Measurements from ENCODE around the gene MYO18A.

Gene MYO18A

DNA sequence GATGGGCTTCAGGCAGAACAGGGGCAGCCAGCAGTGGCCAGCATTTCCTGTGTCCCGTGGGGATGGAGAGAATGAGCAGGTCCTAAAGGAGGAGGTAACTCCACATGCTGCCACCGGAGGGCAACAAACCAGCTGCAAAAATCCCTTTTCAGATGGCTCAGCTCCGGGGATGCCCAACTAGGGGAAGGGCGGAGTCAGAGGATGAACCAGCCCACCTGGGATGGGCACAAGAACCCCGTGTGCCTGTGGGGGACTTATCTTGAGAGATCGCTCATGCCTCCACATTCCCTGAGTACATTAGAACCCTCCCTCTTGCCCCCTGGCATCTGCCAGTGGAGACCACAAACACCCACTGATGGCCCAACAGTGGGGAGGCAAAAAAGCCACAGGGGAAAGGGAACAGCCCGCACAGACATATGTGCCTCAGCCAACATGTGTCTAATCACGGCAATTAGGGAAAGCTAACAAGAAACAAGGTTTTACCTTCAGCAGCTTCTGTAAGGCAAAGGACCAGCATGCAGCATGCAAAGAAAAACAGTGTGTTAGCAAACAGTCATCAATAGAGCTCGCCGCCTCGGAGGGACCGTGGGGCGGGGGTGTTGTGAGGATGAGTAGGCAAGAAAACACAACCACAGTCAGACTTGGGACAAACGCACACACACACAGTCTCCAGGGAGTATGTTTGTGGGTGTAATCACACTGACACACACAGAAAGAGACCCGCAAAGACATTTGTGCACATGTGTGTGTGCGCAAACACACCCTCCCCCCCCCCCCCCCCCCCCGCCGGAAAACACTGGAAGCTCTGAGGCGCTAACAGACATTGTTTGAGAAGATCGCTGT, 64.0 kb downstream of the MYO18A start:
- no peak overlapping the region for H3K4me2 ChIP-seq (ENCODE audit: low read length)
- no peak overlapping the region for H3K4me3 ChIP-seq (ENCODE audit: low read length)
- H3K36me3 ChIP-seq (ENCODE audit: insufficient read depth, low read length): peaks cover 21% of the 10 kb centered on the region
- H3K9me3 ChIP-seq (replicated peaks; ENCODE audit: low read length): no peaks in the 10 kb centered on the region
- no peaks in the 10 kb centered on the region for H3K27me3 ChIP-seq (ENCODE audit: control insufficient read depth, insufficient read depth, low read length)
- no peak overlapping the region for H3K9ac ChIP-seq (ENCODE audit: low read depth, low read length)
- H3K4me1 ChIP-seq (ENCODE audit: control insufficient read depth, insufficient read depth, low read length): peaks cover 22% of the 10 kb centered on the region

DNA sequence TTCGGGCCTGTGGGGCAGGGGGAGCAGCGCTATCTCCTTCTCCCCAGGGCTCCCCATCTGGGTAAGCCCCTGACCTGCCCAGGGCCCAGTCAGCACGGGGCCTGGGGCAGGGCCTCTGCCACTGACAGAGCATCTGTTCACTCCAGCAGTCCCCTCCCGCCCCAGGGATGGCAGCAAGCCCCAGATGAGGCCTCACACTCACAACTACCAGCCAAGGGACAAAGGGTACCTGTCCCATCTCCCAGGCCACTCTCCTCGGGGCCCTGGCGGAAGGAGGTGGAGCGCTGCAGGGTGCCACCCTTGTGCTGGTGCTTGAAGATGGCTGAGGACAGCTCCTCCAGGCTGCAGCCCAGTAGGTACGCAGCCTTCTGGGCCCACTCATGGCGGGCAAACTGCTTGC, 64.8 kb downstream of the MYO18A start:
- Histone ChIP-seq H3K4me2 (ENCODE audit: low read length) (no peak overlapping the region), H3K9ac (ENCODE audit: low read depth, low read length) (no peak overlapping the region), H3K4me3 (ENCODE audit: low read length) (no peak overlapping the region), H3K4me1 (ENCODE audit: control insufficient read depth, insufficient read depth, low read length) (peaks cover 22% of the 10 kb centered on the region), H3K27me3 (ENCODE audit: control insufficient read depth, insufficient read depth, low read length) (no peaks in the 10 kb centered on the region), H3K9me3 (replicated peaks; ENCODE audit: low read length) (no peaks in the 10 kb centered on the region), H3K36me3 (ENCODE audit: insufficient read depth, low read length) (peaks cover 24% of the 10 kb centered on the region)

DNA sequence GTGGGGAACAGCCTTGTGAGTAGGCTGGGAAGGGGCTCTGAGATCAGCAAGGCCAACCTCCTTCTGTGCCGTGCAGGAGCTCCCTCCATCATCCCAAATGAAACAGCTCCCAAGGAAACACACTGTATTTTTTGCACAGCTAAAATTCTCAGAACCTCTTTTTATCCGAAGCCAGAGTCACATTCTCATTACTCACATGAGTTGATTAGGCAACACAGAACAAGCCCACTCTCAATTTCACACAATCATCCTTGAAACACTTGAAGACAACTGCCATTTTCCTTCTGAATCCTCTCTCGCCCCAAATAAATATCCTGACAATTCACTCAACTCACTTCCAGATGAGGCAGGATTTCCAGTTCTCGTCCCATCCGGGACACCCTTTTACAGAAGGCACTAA, 66.1 kb downstream of the MYO18A start:
- Histone ChIP-seq H3K9me3 (replicated peaks; ENCODE audit: low read length) (no peaks in the 10 kb centered on the region), H3K9ac (ENCODE audit: low read depth, low read length) (no peak overlapping the region), H3K27me3 (ENCODE audit: control insufficient read depth, insufficient read depth, low read length) (no peaks in the 10 kb centered on the region), H3K4me2 (ENCODE audit: low read length) (no peak overlapping the region), H3K36me3 (ENCODE audit: insufficient read depth, low read length) (peaks cover 23% of the 10 kb centered on the region), H3K4me3 (ENCODE audit: low read length) (no peak overlapping the region), H3K4me1 (ENCODE audit: control insufficient read depth, insufficient read depth, low read length) (peaks cover 22% of the 10 kb centered on the region)

DNA sequence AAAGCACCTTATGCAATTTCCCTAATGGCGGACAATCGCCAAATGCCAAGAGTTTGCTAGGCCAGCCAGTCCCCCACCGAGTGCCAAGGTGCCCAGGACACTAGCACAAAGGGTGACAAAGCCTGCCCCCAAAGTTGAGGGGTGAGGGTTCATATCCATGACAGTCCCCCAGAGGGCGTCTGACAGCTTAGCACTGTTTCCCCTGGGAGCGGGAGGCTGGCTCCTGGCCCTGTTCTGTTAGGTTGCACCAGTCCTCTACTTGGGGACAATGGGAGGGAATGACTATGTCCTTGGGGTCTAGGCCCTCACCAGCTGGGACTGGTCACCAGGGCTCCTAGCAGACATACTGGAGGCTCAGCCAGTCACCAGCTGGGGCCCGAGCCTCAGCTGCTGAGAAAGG, 66.9 kb downstream of the MYO18A start:
- Histone ChIP-seq H3K4me3 (ENCODE audit: low read length) (no peak overlapping the region), H3K36me3 (ENCODE audit: insufficient read depth, low read length) (peaks cover 24% of the 10 kb centered on the region), H3K4me2 (ENCODE audit: low read length) (no peak overlapping the region), H3K9me3 (replicated peaks; ENCODE audit: low read length) (no peaks in the 10 kb centered on the region), H3K9ac (ENCODE audit: low read depth, low read length) (no peak overlapping the region), H3K27me3 (ENCODE audit: control insufficient read depth, insufficient read depth, low read length) (no peaks in the 10 kb centered on the region), H3K4me1 (ENCODE audit: control insufficient read depth, insufficient read depth, low read length) (peaks cover 22% of the 10 kb centered on the region)

DNA sequence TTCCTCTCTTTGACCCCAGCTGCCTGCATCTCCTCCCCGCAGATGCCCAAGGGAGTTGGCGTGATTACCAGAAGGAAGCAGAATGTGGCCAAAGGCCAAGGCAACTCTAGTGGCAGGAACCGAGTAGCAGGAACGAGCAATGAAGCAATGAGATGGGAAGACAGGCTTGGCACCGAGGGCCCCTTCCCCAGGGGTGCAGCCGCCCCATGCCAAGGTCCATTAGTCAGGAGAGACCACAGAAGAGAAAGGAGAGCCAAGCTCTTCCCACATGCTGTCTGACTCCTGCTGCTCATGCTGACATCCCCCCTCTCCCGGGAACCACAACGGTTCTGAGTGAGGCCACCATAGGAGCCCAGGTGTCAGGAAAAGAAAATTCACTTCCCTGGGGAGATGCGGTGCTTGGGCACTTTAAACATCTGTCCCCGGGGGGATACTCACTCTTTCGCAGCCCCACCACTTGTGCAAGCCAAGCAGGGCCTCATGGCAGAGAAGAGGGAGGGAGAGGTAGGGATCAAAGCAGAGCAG, 67.4 kb downstream of the MYO18A start:
- Histone ChIP-seq H3K27me3 (ENCODE audit: control insufficient read depth, insufficient read depth, low read length) (no peaks in the 10 kb centered on the region), H3K9me3 (replicated peaks; ENCODE audit: low read length) (no peaks in the 10 kb centered on the region), H3K4me2 (ENCODE audit: low read length) (no peak overlapping the region), H3K4me1 (ENCODE audit: control insufficient read depth, insufficient read depth, low read length) (peaks cover 27% of the 10 kb centered on the region), H3K36me3 (ENCODE audit: insufficient read depth, low read length) (peaks cover 28% of the 10 kb centered on the region), H3K4me3 (ENCODE audit: low read length) (no peak overlapping the region), H3K9ac (ENCODE audit: low read depth, low read length) (no peak overlapping the region)

DNA sequence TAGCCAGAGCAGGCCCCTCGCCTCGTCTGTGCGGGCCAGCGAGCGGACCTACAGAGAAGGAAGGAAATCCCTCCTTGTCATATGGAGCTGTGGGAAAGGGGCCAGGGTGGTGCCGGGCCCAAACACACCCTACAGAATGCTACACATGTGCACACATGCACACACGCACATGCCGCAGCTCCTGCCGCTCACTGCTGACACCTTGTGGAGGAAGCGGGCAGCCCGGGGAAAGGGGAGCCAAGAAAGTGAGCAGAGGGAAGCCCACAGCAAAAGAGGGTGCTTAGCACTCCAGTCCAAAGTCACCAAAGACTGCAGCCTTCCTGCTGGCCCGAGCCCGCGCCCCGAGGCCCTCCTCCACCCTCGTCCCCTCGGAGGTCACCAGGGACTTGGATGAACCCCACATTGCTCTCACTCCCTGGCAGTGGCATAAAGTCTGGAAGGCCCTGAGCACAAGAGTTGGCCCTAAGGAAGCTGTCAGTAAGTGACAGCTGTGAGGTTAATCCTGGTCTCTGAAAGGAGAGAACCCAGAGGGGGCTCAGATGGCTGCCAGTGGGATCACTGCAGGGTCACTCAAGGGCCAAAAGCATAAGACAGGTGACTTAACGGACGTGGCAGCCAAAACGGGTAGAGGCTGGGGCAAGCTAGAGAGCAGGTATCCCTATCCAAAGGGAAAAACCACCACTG, 68.2 kb downstream of the MYO18A start:
- Histone ChIP-seq H3K9ac (ENCODE audit: low read depth, low read length) (no peak overlapping the region), H3K4me1 (ENCODE audit: control insufficient read depth, insufficient read depth, low read length) (peaks cover 27% of the 10 kb centered on the region), H3K27me3 (ENCODE audit: control insufficient read depth, insufficient read depth, low read length) (no peaks in the 10 kb centered on the region), H3K4me2 (ENCODE audit: low read length) (no peak overlapping the region), H3K9me3 (replicated peaks; ENCODE audit: low read length) (no peaks in the 10 kb centered on the region), H3K4me3 (ENCODE audit: low read length) (no peak overlapping the region), H3K36me3 (ENCODE audit: insufficient read depth, low read length) (peaks cover 28% of the 10 kb centered on the region)

DNA sequence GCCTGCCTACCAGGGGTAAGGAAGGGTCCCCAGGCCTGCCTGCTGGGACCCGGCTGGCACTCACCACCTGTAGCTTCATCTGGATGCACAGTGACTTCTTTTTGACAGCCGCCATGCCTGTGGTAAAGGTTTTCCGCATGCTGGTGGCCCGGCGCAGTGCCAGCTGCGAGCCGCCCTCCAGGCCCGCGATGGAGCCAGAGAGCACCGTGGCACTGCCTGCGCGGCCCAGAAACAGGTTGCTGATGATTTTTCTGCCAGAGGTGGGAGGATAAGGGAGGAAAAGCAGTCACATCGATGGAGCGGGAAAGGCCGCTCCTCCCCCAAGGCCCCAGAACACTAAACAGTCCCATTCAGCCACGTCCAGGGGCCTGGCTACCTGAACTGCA, 69.8 kb downstream of the MYO18A start:
- H3K4me2 ChIP-seq (ENCODE audit: low read length): no peak overlapping the region
- H3K4me3 ChIP-seq (ENCODE audit: low read length): no peak overlapping the region
- no peak overlapping the region for H3K9ac ChIP-seq (ENCODE audit: low read depth, low read length)
- H3K4me1 ChIP-seq (ENCODE audit: control insufficient read depth, insufficient read depth, low read length): peaks cover 24% of the 10 kb centered on the region
- H3K9me3 ChIP-seq (replicated peaks; ENCODE audit: low read length): no peaks in the 10 kb centered on the region
- no peaks in the 10 kb centered on the region for H3K27me3 ChIP-seq (ENCODE audit: control insufficient read depth, insufficient read depth, low read length)
- peaks cover 28% of the 10 kb centered on the region for H3K36me3 ChIP-seq (ENCODE audit: insufficient read depth, low read length)

DNA sequence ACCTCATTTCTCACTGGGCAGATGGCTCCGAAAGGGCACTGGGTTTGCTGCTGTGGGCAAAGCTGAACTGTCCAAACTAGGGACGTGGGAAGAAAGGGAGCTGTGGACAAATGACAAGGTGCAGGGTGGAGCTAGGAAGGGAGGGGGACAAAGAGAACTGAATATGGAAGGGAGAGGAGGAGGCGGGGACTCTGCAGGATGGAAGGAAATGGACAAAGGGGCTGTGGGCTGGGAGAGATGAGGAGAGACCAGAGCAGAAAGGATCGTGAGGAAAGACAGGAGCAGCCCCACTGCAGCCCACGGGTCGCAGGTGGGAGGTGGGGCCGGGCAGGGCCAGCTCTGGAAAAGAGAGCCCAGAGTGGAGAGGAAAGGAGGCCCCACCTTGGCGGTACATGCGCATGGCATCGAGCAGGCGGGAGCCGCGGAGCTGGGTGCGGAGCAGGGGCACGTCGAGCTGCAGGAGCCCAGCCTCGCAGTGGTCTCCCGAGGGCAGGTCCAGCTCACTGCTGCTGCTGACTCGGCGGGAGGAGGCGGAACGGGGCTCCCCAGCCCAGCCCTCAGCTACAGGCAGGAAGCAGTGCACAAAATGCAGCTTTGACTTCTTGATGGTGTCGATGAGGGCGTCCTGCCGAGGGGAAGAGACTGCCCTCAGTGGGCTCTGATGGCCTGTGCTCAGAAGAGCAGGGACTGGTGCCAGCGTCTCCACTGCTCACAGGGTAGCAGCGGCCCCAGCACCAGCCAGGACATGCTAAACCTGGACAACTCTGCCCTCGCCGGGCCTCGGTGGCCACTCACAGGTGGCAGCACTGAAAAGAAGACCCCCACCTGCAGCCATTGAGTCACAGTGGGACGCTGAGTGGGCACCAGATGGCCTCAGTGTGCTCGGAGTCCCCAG, 70.5 kb downstream of the MYO18A start:
- Histone ChIP-seq H3K9ac (ENCODE audit: low read depth, low read length) (no peak overlapping the region), H3K9me3 (replicated peaks; ENCODE audit: low read length) (no peaks in the 10 kb centered on the region), H3K4me3 (ENCODE audit: low read length) (no peak overlapping the region), H3K27me3 (ENCODE audit: control insufficient read depth, insufficient read depth, low read length) (no peaks in the 10 kb centered on the region), H3K4me1 (ENCODE audit: control insufficient read depth, insufficient read depth, low read length) (peaks cover 24% of the 10 kb centered on the region), H3K36me3 (ENCODE audit: insufficient read depth, low read length) (peaks cover 28% of the 10 kb centered on the region), H3K4me2 (ENCODE audit: low read length) (no peak overlapping the region)

DNA sequence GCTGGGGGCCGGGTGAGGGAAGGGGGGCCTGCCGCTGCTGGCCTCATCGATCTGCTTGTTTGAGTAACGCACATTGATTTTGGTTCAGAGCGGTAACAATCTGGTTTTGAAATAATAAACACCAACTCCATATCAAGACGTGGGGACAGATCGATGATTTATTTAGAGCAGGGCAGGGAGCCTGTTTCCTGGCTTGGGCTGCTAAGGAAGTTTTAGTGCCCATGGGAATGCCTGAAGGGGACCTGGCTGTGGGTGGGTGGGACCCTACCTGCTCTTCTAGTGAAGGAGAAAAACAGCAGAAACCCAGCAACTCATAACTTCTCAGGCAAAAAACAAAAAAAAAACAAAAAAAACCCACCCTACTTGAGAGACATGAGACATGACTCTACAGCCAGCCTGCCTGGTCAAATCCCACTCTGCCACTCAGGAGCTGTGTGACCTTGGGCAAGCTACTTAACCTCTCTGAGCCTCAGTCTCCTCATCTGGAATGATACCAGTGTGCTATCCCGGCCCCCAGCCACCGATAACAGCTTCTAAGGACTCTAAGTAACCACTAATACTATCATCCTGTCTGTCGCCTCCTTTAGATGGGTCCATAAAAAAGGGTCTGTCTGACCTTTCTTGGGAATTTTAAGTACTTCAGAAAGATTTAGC, 71.2 kb downstream of the MYO18A start:
- H3K4me2 ChIP-seq (ENCODE audit: low read length): no peak overlapping the region
- no peaks in the 10 kb centered on the region for H3K9me3 ChIP-seq (replicated peaks; ENCODE audit: low read length)
- H3K36me3 ChIP-seq (ENCODE audit: insufficient read depth, low read length): peaks cover 24% of the 10 kb centered on the region
- peaks cover 24% of the 10 kb centered on the region for H3K4me1 ChIP-seq (ENCODE audit: control insufficient read depth, insufficient read depth, low read length)
- no peak overlapping the region for H3K4me3 ChIP-seq (ENCODE audit: low read length)
- no peaks in the 10 kb centered on the region for H3K27me3 ChIP-seq (ENCODE audit: control insufficient read depth, insufficient read depth, low read length)
- H3K9ac ChIP-seq (ENCODE audit: low read depth, low read length): no peak overlapping the region

DNA sequence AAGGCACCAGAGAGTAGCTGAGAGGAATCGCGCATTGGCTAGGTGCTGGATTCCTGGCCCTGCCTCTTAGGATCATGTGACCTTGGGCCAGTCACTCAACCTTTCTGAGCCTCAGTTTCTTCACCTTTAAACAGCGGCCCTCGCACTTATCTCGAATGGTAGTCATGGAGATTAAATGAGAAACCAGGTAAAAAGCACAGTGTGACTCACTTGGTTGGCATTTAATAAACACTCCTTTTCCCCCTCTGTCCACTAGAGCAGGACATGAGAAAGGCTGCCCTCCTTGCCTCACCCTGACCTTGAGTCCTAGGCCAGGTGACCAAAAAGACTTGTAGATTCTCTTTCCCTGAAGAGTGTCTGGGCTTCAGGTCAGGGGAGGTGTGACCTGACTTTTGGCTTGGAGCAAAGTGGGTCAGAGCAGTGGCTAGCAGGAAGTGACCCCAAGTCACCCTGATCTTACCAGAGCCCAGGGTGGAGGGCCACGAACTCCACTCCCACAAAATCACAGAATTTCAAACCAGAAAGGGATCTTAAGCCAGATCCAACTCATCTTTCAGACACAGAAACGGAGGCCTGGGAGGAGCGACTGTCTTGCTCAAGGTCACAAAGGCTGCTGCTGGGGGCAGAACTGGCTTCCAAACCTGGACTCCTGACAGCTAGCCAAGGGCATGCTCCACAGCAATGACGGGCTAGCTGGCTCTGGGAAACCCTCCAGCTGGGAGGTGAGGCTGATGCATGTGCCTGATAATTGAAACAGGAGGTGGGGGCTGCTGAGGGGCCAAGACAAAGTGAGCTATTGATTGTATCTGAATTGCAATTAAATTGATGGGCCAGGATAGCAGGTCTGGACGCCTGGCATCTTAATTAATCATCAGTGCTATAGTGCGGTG, 72.0 kb downstream of the MYO18A start:
- Histone ChIP-seq H3K4me2 (ENCODE audit: low read length) (no peak overlapping the region), H3K4me3 (ENCODE audit: low read length) (no peak overlapping the region), H3K36me3 (ENCODE audit: insufficient read depth, low read length) (peaks cover 27% of the 10 kb centered on the region), H3K27me3 (ENCODE audit: control insufficient read depth, insufficient read depth, low read length) (no peaks in the 10 kb centered on the region), H3K9me3 (replicated peaks; ENCODE audit: low read length) (no peaks in the 10 kb centered on the region), H3K9ac (ENCODE audit: low read depth, low read length) (no peak overlapping the region), H3K4me1 (ENCODE audit: control insufficient read depth, insufficient read depth, low read length) (peaks cover 29% of the 10 kb centered on the region)

Measured in skeletal muscle satellite cell (primary cell).